Nucleus accumbens (tissue), 56 donors: ENCODE results near the gene ARAP2.

ENCODE experiments used
- DNase-seq, 56 donors: peaks; one replicate each; lab custom pipeline; 2025; lab: John Stamatoyannopoulos, UW

Gene ARAP2

DNA sequence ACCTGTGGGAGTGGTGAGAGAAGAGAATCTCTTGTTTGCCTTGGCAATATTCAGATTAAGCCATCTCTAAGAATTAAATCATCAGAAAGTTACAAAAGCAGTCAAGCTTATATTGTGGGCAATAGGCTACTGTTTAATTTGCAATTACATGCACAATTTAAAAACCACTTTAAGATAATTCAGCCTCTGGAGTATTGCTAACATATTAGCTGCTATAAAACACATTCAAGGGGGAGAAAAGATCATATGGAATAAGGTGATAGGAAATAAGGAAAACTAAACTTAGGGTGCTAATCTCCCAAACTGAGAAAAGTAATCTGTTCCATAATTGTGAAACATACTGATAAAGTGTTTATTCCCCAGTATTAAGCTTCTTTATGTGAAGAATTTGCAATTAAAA, 103.9 kb downstream of the ARAP2 start:
- no peak for DNase-seq

DNA sequence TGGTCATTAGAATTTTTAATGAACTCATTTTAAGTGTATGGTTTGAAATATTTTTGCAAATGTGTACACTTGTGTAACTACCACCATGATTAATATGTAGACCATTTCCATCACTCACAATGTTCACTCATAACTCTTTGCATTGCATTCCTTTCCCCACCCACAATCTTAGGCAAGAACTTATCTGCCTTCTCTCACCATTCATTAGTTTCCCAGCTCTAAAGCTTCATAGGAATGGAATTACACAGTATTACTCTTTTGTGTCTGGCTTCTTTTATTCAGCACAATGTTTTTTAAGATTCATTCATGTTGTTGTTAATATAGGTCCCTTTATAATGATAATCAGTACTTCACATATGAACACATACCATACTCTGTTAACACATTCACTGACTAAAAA, 106.1 kb downstream of the ARAP2 start:
- no peak for DNase-seq

DNA sequence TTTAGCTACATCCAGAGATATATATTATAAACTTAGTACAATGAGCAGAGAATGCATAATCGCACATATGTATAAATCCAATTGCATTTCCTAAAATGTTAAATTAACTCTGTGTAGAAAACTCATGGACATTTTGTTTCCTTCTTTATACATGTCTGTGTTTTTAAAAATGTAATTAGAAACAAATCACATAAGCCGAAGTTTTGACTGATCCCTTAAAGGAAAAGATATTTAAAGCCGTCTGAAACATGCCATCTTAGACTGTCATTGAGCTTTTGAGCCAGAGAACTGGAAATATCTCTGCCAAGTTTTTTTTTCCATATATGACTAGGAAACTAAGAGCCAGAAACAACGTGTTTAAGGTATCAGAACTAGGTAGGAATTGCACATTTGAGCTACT, 107.0 kb downstream of the ARAP2 start:
- no peak for DNase-seq

DNA sequence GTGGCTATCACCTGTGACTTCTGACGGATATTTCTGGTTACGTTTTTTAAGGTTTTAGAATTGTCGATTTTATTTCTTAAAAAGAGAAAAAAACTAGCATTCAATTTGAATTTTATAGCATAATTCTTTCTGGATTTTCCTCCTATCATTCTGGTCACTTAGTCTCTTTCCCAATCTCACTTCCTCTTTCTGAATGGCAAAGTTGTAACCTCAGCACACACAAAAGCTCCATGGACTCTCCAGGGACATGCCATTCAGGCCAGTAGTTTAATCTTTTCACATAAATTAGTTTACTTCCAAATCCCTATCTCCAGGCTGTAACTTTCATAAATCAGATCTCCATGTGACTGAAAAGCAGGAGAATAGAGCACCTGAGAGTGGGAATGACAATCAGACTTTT, 110.7 kb downstream of the ARAP2 start:
- no peak for DNase-seq

DNA sequence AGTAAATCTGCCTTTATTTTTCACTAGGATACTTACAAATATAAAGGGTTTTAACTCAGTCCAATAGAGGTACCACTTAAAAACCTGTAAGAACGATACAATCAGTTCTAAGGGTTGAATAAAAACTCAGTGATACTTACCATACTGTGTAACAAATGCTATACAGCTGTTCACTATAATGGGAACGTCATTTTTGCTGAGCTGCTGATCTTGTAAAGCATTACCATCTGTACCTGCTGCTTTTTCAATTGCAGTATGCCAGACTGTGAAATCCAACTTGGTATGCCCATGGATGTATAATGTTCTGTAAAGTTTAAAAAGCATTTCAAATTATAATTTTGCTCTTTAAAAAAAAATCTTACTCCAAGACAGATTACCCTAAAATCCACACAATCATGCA, 111.2 kb downstream of the ARAP2 start:
- no peak for DNase-seq

DNA sequence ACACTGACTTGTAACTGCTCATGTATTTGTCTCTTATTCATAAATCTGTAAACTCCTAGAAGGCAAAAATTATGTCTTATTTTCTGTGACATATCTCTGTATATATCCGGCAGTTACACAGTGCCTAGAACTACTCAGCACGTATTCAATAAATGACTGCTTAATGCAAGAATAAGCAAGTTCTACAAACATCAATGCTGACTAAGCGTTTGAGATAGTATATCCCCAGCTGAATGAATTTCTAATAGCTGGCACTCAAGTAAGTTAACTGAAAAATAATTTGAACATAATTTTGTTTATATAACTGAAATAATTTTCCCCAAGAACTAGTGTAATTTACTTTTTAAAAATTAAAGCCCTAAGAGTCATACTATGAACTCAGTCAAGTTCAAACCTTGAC, 113.7 kb downstream of the ARAP2 start:
- no peak for DNase-seq

DNA sequence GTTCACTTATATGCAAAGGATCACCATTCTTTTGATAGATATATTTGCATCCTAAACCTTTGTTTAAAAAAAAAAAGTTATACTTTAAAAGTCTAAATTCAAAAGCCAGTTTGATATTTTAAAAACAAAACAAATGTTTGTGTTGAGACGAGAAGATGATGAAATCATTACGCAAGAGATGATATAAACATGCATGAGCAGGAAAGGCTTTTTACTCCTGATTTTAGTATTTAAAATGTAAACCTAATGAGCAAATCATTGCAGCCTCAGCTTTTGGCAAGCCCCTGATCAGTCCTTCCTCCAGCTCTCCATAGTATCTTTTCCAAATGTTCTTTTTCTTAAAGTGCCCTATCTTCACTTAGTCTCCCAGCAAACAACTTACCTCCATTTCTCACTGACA, 115.6 kb downstream of the ARAP2 start:
- no peak for DNase-seq

DNA sequence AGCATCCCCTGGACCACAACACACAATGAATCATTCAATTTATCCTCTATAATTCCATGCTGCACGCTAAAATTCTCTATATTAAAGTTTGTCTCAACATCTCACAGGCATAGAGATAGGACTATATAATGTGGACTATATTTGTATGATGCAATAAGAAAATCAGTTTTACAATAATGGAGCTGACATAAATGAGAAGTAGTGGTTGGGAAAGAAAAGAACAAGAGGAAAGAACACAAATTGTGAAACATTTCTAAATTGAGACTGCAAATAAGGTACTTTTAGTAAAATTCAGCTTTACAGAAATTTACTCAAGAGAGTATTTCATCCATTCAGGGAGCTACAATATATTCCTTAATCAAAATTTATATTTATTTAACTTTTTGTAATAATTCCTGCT, 120.4 kb downstream of the ARAP2 start:
- no peak for DNase-seq

DNA sequence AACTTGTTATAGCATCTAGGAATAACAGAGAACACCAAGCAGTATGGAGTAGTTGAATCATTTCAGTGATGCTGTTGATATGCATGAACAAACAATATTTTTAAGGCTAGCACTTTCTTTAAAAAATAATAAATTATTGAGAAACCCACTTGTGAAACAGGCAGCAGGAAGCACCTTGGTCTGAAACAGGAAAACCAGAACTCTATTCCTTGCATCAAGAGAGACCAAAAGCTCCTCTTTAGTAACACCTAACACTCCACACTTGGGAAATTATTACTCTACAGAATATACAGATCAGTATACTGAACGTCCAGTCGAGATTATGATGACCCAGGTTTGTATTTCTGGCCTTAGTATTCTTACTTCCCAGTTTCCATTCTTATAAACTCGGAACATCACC, 129.0 kb downstream of the ARAP2 start:
- no peak for DNase-seq

DNA sequence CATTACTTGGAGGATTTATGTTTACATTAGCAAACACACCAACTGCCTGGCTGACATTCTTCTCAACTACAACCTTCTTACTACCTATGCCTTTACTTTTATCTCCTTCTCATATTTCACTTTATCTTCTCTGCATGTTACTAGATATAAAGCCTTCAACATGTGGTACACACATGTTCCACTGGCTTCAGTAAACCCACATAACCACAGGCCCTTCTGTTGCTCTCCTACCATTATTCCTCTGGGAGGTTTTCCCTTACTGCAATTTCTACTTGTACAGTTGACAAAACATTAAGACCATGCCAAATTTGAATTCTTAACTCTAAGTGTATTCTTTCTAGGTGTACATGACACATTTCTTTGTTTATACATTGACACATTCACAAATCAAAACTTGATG, 133.1 kb downstream of the ARAP2 start:
- DNase-seq, result no peak

DNA sequence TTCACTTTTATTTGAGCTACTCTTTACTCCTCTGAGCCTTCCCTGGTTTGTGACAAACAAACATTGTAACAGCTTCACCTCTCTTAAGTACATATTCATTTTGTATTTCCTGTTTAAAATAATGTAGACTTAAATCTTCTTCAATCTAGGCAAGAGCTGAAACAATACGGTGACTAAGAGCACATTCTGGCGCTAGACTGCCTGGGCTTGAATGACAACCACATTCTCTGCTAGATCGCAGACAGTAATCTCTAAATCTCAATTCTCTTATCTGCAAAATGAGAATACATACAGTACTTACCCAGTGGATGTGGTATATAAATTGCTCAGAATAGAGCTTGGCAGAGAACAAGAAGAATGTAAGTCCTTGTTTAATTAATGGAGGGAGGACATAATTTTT, 144.8 kb downstream of the ARAP2 start:
- DNase-seq, result no peak

DNA sequence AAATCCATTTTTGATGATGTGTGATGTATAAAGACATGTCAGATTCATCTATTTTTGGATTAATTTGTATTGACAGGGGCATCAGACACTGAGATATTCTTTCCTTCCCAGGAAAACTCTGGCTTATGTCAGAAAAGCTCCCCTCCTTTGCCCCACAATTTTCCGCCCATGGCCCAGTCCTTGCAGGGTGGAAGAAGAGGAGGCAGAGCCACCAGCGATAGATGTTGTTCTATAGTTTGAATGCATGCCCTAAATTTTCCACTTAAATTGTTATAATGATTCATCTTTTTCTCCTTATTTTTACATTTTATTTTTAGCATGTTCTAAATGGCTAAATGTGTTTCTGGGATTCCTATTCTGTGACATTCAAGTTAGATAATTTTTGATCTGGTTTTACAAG, 149.3 kb downstream of the ARAP2 start:
- DNase-seq, result no peak

DNA sequence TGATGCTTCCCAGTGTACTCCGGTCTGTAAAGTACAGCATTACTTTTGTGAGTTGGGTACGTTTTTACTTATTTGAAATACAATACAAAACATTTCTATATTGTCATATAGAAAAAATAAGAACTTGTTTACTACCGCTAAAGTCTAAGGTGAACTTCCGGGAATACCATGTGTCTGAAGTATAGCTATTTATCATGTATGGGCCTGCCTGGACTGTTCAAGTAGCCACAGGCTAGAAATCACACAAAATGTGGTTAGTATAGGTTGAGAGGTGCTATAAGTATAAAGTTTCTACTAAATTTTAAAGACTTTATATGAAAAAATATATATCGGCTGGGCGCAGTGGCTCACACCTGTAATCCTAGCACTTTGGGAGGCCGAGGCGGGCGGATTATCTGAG, 152.3 kb downstream of the ARAP2 start:
- DNase-seq, result no peak

DNA sequence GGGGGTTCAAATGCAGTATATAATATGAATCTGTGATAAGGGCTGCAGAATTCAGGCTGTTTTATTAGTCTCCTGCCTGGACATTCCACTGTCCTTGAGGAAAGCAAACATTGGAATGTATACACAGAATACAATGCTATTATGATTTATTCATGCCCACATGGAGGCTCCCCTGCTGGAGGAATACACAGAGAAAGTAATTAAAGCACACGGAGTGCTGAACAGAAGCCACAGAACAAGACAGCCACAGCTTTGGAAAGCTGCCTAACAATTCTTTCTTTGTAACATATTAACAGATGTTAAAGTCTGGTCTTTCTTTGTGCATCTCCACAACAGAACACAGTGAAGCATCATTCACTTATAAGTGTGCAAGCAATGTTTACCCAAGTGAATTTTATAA, 155.8 kb downstream of the ARAP2 start:
- peak in 2 of 56 donors; percentile 11 to 19 for DNase-seq

DNA sequence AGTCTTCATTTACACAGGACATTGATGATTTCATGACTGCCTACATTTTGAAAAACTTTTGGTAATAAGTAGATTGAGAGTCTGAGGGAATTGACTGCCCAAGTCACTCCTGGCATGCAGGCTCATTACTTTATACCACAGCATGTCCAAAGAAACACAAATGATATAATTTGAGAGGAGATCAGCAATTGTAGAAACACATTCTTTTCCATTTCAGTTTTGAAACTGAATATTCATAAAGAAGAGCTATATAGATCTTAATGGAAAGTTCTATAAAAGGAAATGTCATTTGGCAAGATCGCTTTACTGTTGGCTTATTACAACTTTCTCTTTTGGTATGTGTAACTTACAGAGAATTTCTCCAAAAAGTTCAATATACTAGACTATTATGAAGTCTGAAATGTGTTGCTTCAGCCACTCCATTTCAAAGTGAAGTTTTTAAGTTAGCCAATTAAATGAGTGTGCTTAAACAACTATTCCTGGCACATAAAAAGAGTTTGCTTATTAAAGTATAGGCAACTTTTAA, 158.0 kb downstream of the ARAP2 start:
- DNase-seq, result no peak

DNA sequence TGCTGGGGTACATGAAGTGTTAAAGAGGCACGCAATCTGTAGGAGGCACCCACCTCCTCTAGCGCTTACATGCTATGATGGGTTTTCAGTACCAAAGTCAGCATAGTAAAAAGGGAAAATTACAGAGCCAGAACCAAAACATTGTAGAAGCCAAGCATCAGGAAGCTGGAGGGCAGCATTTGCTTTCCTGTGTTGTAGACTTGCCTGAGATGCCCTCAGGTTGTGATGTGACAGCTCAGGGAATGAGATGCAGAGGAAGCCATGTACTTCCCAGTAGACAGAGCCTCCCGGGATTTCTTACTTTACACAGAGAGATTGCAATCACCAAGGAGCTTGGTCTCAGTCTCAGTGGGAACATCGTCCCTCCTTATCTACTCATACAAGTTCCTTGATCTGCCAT, 161.5 kb downstream of the ARAP2 start:
- no peak for DNase-seq

DNA sequence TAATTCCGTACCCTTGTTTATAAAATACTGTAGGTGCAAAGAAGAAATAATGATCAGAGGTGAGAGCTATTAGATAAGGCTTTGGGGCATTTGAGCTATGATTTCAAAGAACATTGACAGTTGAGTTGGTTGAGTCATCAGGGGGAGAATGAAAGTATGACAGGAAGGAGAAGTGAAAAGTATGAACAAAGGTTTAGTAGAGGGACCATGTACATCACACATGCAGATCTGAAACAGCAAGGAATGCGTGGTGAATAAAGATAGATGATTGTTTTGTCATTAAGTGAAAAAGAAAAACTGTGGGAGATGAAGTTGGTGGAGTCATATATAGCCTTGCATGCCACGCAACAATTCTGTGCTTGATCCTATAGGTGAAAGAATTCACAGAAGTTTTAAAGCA, 163.1 kb downstream of the ARAP2 start:
- no peak for DNase-seq

DNA sequence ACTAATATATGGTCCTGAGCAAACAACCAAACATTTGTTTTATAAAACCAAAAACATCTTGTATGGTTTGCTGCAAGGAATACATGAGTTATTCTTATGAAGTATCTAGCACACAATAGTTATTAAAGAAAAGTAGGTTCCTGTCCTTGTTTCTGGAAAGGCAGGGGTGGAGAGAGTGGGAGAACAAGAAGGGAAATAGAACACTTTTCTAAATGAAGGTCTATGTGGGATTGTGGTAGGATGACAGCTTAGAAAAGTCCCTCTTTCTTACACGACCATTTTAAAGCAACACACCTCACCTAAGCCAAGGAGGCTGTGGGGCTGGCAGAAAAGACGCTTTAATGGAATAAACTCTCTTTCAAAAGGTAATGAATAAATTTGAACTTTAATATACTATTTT, 164.6 kb downstream of the ARAP2 start:
- no peak for DNase-seq

DNA sequence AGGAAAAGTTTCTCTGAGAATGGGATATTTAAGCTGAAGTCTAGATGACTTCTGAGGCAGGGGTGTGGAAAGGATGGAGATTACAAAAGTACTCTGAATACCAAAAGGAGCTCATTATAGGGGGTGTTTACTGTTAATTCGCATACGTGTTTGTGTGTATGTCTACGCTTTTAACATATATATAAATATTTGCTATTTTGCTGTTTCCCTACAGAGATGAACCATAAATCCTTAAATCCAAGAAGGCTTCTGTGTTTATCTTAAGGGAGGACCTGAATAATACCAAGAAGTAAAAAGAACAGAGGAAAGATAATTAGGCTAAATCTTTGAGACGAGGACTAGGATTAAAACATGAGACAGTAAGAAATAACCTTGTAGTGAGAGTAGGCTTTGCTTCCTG, 166.0 kb downstream of the ARAP2 start:
- no peak for DNase-seq

DNA sequence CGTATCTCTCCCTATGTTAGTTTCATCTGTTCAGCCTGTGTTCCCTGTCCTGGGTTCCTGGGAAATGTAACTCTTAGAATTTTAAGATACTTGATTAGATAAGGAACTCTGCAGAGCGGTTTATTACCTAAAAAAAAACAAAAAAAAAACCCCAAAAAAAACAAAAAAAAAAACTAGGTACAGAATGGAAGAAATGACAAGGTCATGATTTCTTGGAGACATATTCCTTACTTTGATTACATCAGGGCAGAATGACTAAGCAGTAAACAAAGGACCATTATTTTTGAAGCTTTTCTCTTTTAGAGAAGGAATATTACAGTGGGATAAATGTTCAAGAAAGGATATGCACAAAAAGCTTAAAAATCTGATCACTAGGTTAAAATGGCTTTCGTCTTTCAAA, 171.8 kb downstream of the ARAP2 start:
- no peak for DNase-seq

DNA sequence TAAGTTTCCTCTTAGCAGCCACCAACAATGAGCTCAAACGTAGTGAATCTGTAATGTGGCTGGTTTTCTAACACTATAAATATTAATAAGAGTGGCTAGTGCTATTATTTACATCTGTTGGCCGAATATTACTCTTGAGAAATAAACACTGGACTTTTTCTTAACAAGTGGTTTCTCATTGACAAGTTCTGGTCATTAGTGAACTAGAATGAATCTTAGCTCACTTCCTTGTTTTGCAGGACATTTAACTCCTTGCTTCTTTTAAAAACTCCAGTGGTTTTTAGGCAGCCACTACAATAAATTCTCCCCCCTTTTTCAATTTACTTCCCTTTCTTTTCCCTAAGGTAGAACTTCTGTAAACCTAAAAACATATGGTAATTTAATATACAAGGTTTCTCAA, 177.2 kb downstream of the ARAP2 start:
- DNase-seq, result no peak

DNA sequence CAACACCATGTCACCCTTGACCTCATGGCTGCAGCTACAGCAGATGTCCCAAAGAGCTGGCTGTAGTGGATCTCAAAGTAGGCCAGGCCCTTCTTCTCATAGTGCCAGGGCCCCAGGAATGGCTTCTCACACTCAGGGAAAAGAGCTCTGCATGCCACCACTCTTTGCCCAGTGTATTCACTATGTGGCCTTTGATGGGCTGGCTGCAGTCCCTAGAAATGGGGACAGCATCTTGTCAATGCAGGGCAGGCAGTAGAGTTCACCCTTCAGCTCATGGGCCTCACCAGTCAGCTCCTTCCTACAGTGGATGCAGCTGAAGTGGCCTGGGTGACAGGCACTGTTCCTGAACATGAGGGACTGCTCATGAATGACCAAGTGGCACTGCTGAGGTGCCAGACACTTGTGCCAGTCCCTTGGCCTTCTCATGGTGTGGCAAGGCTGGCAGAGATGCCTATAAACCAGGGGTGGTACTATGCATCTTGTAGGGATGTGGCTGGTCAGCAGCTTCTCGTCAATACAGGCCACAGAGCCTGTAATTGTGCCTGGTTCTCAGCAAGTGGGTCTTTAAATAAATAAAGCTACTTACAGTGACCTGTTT, 178.9 kb downstream of the ARAP2 start:
- no peak for DNase-seq

DNA sequence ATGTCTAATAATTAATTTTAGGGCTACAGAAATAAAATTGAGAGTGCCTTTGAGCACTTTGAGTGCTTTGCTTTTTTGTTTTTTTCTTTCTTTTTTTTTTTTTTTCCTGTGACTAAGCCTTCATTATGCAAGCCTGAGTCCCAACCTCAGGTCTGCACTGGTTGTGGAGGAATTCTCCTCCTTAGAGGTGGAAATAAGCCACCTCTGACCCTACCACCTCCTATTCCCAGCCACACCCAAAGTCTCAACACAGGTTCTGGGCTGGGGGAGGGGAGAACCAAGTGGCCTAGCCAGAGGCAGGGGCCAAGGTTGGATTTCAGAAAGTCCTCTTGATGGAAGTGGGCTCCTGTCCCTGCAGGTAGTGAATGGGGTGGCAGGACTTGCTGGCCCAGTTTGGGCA, 180.2 kb downstream of the ARAP2 start:
- no peak for DNase-seq
